C4-2B (cell line): ENCODE measurements around the gene CHID1.

Experiments used
- ZFX ChIP-seq: fragments of 450-650 bp; IDR thresholded peaks from 2 replicates; pipeline ENCODE4 v1.6.1; 2017
- TF ChIP-seq, protein P1 (sequence below): fragments of 450-650 bp; conservative IDR thresholded peaks from 2 replicates; pipeline ENCODE4 v1.5.1; 2017; ENCODE audit warnings: mild to moderate bottlenecking

GRCh38 chr11:875203-875602 lies 35.4 kb downstream of the CHID1 start:
- TF ChIP-seq, protein P1, sequence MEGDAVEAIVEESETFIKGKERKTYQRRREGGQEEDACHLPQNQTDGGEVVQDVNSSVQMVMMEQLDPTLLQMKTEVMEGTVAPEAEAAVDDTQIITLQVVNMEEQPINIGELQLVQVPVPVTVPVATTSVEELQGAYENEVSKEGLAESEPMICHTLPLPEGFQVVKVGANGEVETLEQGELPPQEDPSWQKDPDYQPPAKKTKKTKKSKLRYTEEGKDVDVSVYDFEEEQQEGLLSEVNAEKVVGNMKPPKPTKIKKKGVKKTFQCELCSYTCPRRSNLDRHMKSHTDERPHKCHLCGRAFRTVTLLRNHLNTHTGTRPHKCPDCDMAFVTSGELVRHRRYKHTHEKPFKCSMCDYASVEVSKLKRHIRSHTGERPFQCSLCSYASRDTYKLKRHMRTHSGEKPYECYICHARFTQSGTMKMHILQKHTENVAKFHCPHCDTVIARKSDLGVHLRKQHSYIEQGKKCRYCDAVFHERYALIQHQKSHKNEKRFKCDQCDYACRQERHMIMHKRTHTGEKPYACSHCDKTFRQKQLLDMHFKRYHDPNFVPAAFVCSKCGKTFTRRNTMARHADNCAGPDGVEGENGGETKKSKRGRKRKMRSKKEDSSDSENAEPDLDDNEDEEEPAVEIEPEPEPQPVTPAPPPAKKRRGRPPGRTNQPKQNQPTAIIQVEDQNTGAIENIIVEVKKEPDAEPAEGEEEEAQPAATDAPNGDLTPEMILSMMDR: no peak
- no peak for TF ChIP-seq ZFX
